Parathyroid adenoma (tissue), 2 donors: ENCODE data around the gene GALNT15.

Source experiments
- H2AFZ ChIP-seq: fragments of 300-600 bp; sonication (generic); one replicate; pipeline ENCODE4 v1.7.0; 2017; ENCODE audit warnings: antibody characterized with exemption, mild to moderate bottlenecking
- H3K27ac ChIP-seq: fragments of 300-600 bp; sonication (generic); one replicate; pipeline ENCODE4 v1.7.0; 2017
- H3K27me3 ChIP-seq: fragments of 300-600 bp; sonication (generic); one replicate; pipeline ENCODE4 v1.7.0; 2017; ENCODE audit warnings: low read length; ENCODE audit not compliant: control insufficient read depth, insufficient read depth
- H3K36me3 ChIP-seq: fragments of 300-600 bp; sonication (generic); one replicate; pipeline ENCODE4 v1.7.0; 2017; ENCODE audit warnings: low read length; ENCODE audit not compliant: control insufficient read depth, insufficient read depth
- H3K4me1 ChIP-seq: fragments of 300-600 bp; sonication (generic); one replicate; pipeline ENCODE4 v1.7.0; 2017; ENCODE audit warnings: control low read depth
- H3K4me2 ChIP-seq: fragments of 300-600 bp; sonication (generic); one replicate; pipeline ENCODE4 v1.7.0; 2017; ENCODE audit warnings: low read length
- H3K4me3 ChIP-seq: fragments of 300-600 bp; sonication (generic); one replicate; pipeline ENCODE4 v1.7.0; 2017; ENCODE audit warnings: low read depth, low read length
- H3K79me2 ChIP-seq: fragments of 300-600 bp; sonication (generic); one replicate; pipeline ENCODE4 v1.7.0; 2017; ENCODE audit warnings: control low read depth
- H3K9ac ChIP-seq: fragments of 300-600 bp; sonication (generic); one replicate; pipeline ENCODE4 v1.7.0; 2017; ENCODE audit warnings: mild to moderate bottlenecking
- H3K9me3 ChIP-seq: fragments of 300-600 bp; sonication (generic); one replicate; pipeline ENCODE4 v1.7.0; 2017; ENCODE audit warnings: low read length; ENCODE audit not compliant: control insufficient read depth
- TF ChIP-seq, protein P1 (sequence below): fragments of 300-600 bp; sonication (generic); IDR thresholded peaks from one replicate; pipeline ENCODE4 v1.7.0; 2017; ENCODE audit warnings: antibody characterized with exemption, mild to moderate bottlenecking
- donor health status: primary hyperparathyroidism.

GALNT15 gene

DNA sequence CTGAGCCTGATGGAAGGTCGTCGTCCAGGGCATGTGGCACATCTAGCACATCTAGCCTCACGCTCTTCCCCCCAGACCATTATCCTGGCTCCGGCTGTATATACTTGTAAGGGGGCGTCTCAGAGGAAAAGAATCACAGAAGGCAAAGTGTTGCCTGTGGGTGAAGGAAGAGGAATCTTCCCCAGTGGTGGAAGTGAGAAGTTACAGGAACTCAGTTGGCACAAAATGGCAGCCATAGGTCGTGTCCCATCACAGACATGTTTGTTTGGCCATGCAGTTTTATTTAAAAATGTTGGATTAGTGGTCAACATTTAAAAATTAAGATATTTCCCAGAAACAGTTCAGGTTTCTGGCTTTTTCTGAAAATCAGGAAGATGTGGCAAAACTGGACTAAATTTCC lies 13.6 kb downstream of the GALNT15 start:
- Histone ChIP-seq H3K9ac (no peak overlapping the region), H3K4me3 (no peak overlapping the region), H3K4me2 (no peak overlapping the region), H3K9me3 (no peaks in the 10 kb centered on the region), H2AFZ (no peak overlapping the region), H3K36me3 (no peaks in the 10 kb centered on the region), H3K27me3 (no peaks in the 10 kb centered on the region), H3K79me2 (no peaks in the 10 kb centered on the region), H3K27ac (no peak overlapping the region), H3K4me1 (no peaks in the 10 kb centered on the region)
- TF ChIP-seq, protein P1, sequence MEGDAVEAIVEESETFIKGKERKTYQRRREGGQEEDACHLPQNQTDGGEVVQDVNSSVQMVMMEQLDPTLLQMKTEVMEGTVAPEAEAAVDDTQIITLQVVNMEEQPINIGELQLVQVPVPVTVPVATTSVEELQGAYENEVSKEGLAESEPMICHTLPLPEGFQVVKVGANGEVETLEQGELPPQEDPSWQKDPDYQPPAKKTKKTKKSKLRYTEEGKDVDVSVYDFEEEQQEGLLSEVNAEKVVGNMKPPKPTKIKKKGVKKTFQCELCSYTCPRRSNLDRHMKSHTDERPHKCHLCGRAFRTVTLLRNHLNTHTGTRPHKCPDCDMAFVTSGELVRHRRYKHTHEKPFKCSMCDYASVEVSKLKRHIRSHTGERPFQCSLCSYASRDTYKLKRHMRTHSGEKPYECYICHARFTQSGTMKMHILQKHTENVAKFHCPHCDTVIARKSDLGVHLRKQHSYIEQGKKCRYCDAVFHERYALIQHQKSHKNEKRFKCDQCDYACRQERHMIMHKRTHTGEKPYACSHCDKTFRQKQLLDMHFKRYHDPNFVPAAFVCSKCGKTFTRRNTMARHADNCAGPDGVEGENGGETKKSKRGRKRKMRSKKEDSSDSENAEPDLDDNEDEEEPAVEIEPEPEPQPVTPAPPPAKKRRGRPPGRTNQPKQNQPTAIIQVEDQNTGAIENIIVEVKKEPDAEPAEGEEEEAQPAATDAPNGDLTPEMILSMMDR = no peak

DNA sequence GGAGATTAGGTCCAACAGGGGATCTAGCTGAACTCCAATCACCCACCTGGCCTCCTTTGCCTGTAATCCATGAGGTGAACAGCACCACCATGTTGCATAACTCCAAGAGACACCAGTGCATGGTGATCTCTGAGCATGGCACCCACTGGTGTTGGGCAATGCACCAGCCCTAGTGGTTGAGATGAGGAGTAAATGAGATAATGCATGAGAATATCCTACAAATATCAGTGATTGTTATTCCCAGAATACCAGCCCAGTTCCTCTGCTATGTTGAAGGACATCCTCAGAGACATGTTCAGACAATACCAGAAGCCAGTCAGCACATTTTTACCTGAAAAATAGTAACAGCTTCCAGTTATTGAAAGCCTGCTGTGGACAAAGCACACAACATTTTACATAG lies 14.7 kb downstream of the GALNT15 start:
- H2AFZ ChIP-seq = no peak overlapping the region
- H3K79me2 ChIP-seq = no peaks in the 10 kb centered on the region
- no peak overlapping the region for H3K9ac ChIP-seq
- no peak overlapping the region for H3K4me3 ChIP-seq
- H3K4me2 ChIP-seq = no peak overlapping the region
- H3K27ac ChIP-seq = no peak overlapping the region
- H3K9me3 ChIP-seq = no peaks in the 10 kb centered on the region
- H3K4me1 ChIP-seq = no peaks in the 10 kb centered on the region
- no peaks in the 10 kb centered on the region for H3K36me3 ChIP-seq
- TF ChIP-seq, protein P1 = no peak
- H3K27me3 ChIP-seq = no peaks in the 10 kb centered on the region

DNA sequence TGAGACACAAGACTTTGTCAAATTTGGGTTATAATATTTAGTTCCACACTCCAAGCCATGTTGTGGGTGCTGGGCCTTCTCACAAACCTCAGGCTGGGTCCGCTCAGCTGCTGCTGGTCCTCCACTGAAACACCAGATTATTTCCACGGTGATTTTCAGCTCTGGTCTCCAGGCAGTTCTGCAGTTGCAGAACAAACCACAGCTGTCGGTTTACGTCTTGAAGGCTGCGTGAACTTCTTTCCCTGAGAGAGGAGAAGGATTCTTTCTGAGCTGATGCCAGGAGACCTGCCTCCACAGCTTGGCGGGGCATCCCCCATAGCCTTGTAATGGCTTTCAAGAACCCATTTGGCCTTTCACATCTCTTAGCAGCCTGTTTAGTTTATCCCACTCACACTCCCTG lies 16.2 kb downstream of the GALNT15 start:
- TF ChIP-seq, protein P1 = no peak
- Histone ChIP-seq H3K27ac (no peak overlapping the region), H3K9ac (no peak overlapping the region), H2AFZ (no peak overlapping the region), H3K27me3 (no peaks in the 10 kb centered on the region), H3K36me3 (no peaks in the 10 kb centered on the region), H3K4me3 (no peak overlapping the region), H3K4me1 (no peaks in the 10 kb centered on the region), H3K9me3 (no peaks in the 10 kb centered on the region), H3K79me2 (no peaks in the 10 kb centered on the region), H3K4me2 (no peak overlapping the region)

DNA sequence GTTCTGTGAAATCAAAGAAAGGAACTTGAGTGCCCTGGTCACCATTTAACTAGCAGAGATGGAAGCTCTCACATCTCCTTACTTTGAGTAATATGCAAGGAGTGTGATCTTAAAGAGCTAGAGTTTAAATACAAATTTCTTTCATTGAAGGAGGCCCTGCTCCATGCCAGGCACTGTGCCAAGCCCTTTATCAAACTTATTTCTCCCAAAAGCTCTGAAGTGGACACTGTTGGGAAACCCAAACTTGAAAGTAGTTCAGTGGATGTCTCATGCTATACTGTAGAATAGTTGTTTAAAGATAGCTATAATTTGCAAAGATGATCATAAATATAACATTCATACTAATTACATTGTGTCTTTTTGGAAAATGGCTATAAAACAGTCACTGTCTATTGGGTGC lies 17.1 kb downstream of the GALNT15 start:
- no peak overlapping the region for H3K4me3 ChIP-seq
- no peaks in the 10 kb centered on the region for H3K27me3 ChIP-seq
- H3K4me2 ChIP-seq = no peak overlapping the region
- no peak overlapping the region for H3K9ac ChIP-seq
- H2AFZ ChIP-seq = no peak overlapping the region
- H3K9me3 ChIP-seq = no peaks in the 10 kb centered on the region
- H3K4me1 ChIP-seq = no peaks in the 10 kb centered on the region
- H3K79me2 ChIP-seq = no peaks in the 10 kb centered on the region
- no peak overlapping the region for H3K27ac ChIP-seq
- no peaks in the 10 kb centered on the region for H3K36me3 ChIP-seq
- TF ChIP-seq, protein P1 = no peak

DNA sequence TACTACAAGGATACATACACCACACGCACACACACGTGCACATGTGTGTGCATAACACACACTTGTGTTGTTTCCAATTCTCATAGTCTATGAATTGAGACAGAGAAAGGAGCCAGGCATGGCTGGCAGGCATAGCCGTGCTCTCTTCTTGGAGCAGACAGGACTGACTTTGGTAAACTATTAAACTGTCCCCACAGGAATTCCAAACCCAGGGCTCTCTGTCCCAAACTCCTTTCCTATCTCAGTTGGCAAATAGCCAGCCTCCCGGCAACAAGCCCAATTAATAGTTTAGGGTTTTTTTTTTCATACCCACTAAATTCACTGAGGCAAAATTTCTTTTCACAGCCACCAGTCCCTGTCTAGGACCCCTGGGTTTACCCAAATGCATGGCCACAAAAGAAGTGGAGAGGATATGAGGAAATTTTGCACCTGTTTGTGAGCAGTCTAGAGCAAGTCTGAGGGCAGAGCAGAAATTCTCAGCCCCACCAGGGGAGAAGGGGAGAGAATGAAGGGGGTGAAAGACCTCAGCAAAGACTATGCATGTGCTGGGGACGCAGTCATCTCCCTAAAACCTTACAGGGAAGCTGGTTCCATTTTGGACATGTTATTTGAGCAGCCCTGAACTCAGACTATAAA lies 17.8 kb downstream of the GALNT15 start:
- H3K79me2 ChIP-seq = no peaks in the 10 kb centered on the region
- no peaks in the 10 kb centered on the region for H3K4me1 ChIP-seq
- H3K36me3 ChIP-seq = no peaks in the 10 kb centered on the region
- H2AFZ ChIP-seq = no peak overlapping the region
- TF ChIP-seq, protein P1 = no peak
- H3K9ac ChIP-seq = no peak overlapping the region
- no peaks in the 10 kb centered on the region for H3K9me3 ChIP-seq
- H3K27me3 ChIP-seq = no peaks in the 10 kb centered on the region
- H3K4me3 ChIP-seq = no peak overlapping the region
- no peak overlapping the region for H3K27ac ChIP-seq
- no peak overlapping the region for H3K4me2 ChIP-seq
